PFSK-1 (cell line): ENCODE measurements around the gene NPSR1.

Experiments used
- FOXP2 ChIP-seq: optimal IDR thresholded peaks from 2 replicates; pipeline ENCODE3; 2011; ENCODE audit warnings: borderline replicate concordance, control low read depth, inconsistent platforms; ENCODE audit not compliant: insufficient read depth; ENCODE audit errors: extremely low read length, extremely low read depth
- POLR2AphosphoS5 ChIP-seq: IDR thresholded peaks from 2 replicates; pipeline ENCODE4 v1.6.1; 2012; ENCODE audit warnings: low read depth, mild to moderate bottlenecking, control low read depth, low read length, moderate library complexity
- SIN3A ChIP-seq: IDR thresholded peaks from 2 replicates; pipeline ENCODE4 v1.6.1; 2012; ENCODE audit warnings: mild to moderate bottlenecking, low read length, moderate library complexity, borderline replicate concordance; ENCODE audit not compliant: insufficient read depth
- TAF1 ChIP-seq: IDR thresholded peaks from 2 replicates; pipeline ENCODE4 v1.6.1; 2012; ENCODE audit warnings: low read length, control low read depth, borderline replicate concordance; ENCODE audit not compliant: insufficient read depth
- TF ChIP-seq, protein P1 (sequence below), 2 experiments: IDR thresholded peaks; 2 replicates each; pipeline versions ENCODE4 v1.6.1 to v1.8.0; 2011 to 2012; ENCODE audit warnings: low read depth in 2 of 2, low read length in 2 of 2, control low read depth in 1 of 2, inconsistent platforms in 1 of 2, mild to moderate bottlenecking in 1 of 2, moderate library complexity in 1 of 2; ENCODE audit not compliant: insufficient read depth in 1 of 2

The NPSR1 gene

DNA sequence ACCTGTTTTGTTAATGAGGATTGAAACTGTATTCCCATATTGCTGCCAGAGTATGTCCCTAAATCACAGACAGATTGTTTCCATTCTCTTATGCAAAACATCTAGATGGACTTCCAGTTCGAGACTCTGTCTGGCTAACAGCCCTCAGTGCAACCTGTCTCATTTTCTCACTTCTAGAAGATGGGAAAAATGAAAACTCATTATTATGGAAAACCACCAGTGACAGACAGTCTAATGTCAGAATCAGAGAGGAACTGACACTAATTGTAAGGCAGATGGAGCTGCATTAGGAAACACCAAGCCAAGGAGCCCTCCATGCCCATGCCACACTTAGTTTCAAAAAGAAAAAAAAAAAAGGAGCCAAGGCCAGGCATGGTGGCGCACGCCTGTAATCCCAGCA, 61.6 kb downstream of the NPSR1 start:
- TF ChIP-seq SIN3A: no peak
- TF ChIP-seq FOXP2: no peak
- TF ChIP-seq, protein P1, sequence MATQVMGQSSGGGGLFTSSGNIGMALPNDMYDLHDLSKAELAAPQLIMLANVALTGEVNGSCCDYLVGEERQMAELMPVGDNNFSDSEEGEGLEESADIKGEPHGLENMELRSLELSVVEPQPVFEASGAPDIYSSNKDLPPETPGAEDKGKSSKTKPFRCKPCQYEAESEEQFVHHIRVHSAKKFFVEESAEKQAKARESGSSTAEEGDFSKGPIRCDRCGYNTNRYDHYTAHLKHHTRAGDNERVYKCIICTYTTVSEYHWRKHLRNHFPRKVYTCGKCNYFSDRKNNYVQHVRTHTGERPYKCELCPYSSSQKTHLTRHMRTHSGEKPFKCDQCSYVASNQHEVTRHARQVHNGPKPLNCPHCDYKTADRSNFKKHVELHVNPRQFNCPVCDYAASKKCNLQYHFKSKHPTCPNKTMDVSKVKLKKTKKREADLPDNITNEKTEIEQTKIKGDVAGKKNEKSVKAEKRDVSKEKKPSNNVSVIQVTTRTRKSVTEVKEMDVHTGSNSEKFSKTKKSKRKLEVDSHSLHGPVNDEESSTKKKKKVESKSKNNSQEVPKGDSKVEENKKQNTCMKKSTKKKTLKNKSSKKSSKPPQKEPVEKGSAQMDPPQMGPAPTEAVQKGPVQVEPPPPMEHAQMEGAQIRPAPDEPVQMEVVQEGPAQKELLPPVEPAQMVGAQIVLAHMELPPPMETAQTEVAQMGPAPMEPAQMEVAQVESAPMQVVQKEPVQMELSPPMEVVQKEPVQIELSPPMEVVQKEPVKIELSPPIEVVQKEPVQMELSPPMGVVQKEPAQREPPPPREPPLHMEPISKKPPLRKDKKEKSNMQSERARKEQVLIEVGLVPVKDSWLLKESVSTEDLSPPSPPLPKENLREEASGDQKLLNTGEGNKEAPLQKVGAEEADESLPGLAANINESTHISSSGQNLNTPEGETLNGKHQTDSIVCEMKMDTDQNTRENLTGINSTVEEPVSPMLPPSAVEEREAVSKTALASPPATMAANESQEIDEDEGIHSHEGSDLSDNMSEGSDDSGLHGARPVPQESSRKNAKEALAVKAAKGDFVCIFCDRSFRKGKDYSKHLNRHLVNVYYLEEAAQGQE (IDR thresholded peaks at IDR 0.05; ENCODE audit: insufficient read depth in 1 of 2, low read depth in 2 of 2, low read length in 2 of 2): no peak
- no peak for TF ChIP-seq TAF1
- TF ChIP-seq POLR2AphosphoS5: no peak

DNA sequence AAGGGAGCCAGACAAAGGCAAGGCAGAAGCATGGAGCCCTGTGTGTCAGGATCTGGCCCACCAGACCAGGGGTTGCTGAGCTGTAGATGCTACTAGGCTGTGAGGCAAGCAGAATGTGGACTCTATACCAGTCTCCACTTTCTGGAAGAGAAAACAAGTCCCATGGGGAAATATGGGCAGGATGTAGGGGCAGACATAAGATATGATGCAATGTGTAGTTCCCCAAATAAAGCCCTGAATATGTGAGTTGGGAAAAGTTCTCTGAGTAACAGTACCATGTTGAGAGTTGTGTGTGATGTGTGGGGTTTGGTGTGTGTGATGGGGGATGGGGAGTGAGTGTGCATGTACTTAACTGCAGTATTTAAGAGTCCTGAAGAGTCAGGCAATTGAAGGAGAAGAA, 62.3 kb downstream of the NPSR1 start:
- TF ChIP-seq POLR2AphosphoS5: no peak

DNA sequence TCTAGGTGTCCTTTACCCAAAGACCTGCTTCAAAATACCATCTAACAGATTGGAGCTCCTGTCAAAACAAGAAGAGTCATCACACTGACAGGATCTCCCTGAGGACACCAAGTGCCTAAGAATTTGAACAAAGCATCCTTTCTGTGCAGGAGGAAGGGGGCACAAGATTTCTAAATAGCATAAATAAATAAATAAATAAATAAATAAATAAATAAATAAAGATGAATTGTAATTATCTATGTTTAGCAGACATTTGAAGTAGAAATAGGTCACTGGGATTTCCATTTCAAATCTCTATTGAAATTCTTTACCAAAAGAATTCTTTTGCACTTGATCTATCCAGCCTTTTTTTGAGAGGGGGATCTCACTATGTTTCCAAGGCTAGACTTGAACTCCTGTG, 65.3 kb downstream of the NPSR1 start:
- TF ChIP-seq TAF1 (no peak), FOXP2 (no peak), POLR2AphosphoS5 (no peak), SIN3A (no peak)
- TF ChIP-seq, protein P1 (IDR thresholded peaks at IDR 0.05; ENCODE audit: insufficient read depth in 1 of 2, low read depth in 2 of 2, low read length in 2 of 2): no peak

DNA sequence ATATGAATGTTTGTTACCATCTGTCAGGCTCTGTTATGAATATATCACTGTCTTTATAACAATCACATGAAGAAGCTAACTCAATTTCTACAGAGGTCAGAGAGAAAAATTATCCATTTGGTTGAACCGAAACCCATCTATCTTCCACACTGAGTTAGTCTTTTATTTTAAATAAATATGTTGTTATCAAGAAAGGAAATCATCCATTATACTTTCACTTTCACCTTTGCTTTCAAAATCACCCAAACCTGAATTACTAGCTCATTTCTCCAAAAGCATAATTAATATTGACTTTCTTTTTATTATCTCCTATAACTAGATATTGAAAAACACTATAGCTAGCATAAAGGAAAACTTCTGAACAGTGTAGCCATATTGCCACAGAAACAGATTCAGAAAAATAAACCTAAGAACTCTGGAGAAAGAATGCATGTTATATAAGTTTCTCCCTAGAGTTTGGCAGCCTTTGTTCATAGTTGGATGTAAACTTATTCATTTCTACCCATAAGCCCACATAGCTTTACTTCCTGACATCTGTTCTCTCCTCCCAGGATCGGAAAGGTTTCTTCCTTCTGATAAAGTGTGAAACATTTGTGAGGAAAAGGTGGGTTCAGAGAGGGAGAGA, 66.0 kb downstream of the NPSR1 start:
- no peak for TF ChIP-seq TAF1
- no peak for TF ChIP-seq SIN3A

DNA sequence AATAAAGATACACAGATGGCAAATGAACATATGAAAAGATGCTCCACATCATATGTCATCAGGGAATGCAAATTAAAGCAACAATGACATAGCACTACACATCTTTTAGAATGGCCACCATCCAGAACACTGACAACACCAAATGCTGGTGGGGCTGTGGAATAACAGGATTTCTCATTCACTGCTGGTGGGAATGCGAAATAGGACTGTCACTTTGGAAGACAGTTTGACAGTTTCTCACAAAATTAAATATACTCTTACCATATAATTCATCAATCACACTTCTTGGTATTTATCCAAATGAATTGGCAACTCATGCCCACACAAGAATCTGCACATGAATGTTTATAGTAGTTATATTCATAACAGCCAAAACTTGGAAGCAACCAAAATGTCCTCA, 68.2 kb downstream of the NPSR1 start:
- TF ChIP-seq FOXP2: no peak
- TF ChIP-seq POLR2AphosphoS5: no peak
- TF ChIP-seq, protein P1 (IDR thresholded peaks at IDR 0.05; ENCODE audit: insufficient read depth in 1 of 2, low read depth in 2 of 2, low read length in 2 of 2): no peak
- TF ChIP-seq SIN3A: no peak
- TF ChIP-seq TAF1: no peak

DNA sequence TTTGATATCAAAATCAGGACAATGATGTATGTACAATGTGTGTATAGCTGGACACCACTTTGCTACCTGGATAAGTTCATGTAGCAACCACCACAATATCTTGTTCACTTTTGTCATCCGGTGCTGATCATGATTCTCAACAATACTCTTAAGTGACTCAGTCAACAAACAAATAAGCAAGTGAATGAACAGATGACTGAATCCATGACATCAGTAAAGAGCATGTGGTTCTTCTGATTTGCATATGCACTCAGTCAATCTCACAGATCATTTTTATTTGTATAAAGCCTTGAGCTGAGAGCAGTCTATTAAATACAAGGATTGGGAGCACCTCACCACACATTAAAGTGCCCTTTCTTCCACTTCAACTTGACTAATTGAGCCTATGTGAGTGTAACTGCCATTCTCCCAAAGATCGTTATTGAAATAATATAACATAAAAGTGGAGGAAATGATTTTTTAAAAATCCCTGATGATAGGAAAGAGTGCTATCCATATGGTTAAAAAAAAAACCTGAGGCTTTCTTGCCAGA, 69.5 kb downstream of the NPSR1 start:
- TF ChIP-seq FOXP2: no peak
- no peak for TF ChIP-seq TAF1
- TF ChIP-seq, protein P1 (IDR thresholded peaks at IDR 0.05; ENCODE audit: insufficient read depth in 1 of 2, low read depth in 2 of 2, low read length in 2 of 2): no peak
- no peak for TF ChIP-seq POLR2AphosphoS5
- TF ChIP-seq SIN3A: no peak
